ENCODE data around the gene CAMSAP1.

Gene CAMSAP1

DNA sequence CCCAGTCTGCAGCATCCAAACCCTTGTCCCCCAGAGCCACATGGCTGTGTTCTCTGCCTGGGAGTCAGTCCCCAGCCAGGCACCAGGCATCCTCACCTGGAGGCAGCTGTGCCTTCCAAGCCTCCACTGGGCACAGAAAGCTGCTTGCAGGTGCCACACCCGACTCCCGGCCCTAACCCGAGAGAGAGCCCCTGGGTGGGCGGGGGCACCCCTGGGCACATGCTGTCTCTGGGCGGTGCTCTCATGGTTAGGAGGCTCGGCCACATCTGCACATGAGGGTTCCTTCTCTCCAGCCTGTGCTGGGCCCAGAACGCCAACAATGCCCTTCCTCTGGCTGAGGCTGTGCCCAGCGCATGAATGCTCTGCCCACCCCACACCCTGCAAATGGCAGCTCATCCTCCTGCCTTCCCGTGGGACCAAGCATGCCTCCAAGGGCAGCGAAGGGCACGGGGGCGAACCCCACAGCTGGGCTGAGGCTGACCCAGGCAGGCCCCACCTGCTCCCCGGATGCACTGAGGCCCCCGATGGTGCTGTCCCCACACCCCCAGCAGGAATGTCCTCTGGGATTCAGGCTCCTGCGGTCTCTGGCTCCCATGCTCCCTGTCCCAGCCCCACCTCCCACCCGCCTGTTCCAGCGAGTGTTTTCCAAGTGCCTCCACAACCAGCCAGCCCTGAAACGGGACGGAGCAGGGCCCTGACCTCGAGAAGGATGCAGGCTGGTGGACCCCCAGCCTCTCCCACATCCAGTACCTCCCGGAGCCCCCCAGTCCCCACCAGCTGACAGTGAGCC lies 22.5 kb upstream of the CAMSAP1 start:
- Histone ChIP-seq H3K9me3 (no peaks in the 10 kb centered on the region), H3K4me1 (no peaks in the 10 kb centered on the region), H3K27me3 (ENCODE audit: low read depth) (no peaks in the 10 kb centered on the region), H3K36me3 (replicated peaks) (peaks cover 21% of the 10 kb centered on the region), H3K4me3 (no peak overlapping the region)
- in situ Hi-C loops (cut with MboI; ENCODE audit: low sequenced_read_pairs) = no loop called here
- DNase-seq (ENCODE audit: low spot score in 2 of 2) = no peak

GRCh38 chr9:135928731-135929655 lies 21.6 kb upstream of the CAMSAP1 start:
- in situ Hi-C loops (cut with MboI; ENCODE audit: low sequenced_read_pairs) = no loop called here
- no peak for DNase-seq (ENCODE audit: low spot score in 2 of 2)
- H3K4me3 ChIP-seq = no peak overlapping the region
- no peaks in the 10 kb centered on the region for H3K9me3 ChIP-seq
- peaks cover 21% of the 10 kb centered on the region for H3K36me3 ChIP-seq (replicated peaks)
- H3K27me3 ChIP-seq (ENCODE audit: low read depth) = no peaks in the 10 kb centered on the region
- no peaks in the 10 kb centered on the region for H3K4me1 ChIP-seq

DNA sequence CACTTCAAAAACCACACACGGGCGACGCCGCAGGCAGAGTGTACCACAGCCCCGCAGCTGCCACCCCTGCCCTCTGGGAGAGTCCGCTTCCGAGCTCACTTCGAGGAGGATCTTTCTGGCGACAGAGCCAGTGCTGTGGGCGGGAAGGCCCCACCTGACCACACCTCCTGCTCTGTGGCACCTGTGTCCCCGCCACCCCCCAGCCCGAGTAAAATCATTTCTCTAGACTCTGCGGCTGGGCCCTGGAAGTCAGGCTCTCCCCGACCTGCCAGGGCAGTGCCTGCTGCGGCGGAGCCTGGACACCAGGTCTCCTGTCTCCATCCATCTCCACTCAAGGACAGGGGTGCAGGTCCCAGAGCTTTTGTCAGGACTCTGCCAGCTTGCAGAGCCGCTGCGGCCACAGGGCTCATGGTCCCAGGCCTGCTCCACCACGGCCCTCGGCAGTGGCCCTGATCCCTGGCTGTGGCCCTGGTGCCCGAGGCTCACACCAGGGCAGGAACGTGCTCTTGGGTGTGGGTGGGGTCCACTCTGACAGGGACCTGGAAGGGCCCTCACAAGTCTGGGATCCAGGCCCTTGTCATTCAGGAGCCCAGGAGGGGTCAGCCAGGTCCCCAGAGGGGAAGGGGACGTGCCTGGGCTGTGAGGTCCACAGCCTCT lies 20.9 kb upstream of the CAMSAP1 start:
- Histone ChIP-seq H3K9me3 (no peaks in the 10 kb centered on the region), H3K4me3 (no peak overlapping the region), H3K36me3 (replicated peaks) (peaks cover 18% of the 10 kb centered on the region), H3K27me3 (ENCODE audit: low read depth) (no peaks in the 10 kb centered on the region), H3K4me1 (no peaks in the 10 kb centered on the region)
- no peak for DNase-seq (ENCODE audit: low spot score in 2 of 2)
- in situ Hi-C loops (cut with MboI; ENCODE audit: low sequenced_read_pairs) = no loop called here

DNA sequence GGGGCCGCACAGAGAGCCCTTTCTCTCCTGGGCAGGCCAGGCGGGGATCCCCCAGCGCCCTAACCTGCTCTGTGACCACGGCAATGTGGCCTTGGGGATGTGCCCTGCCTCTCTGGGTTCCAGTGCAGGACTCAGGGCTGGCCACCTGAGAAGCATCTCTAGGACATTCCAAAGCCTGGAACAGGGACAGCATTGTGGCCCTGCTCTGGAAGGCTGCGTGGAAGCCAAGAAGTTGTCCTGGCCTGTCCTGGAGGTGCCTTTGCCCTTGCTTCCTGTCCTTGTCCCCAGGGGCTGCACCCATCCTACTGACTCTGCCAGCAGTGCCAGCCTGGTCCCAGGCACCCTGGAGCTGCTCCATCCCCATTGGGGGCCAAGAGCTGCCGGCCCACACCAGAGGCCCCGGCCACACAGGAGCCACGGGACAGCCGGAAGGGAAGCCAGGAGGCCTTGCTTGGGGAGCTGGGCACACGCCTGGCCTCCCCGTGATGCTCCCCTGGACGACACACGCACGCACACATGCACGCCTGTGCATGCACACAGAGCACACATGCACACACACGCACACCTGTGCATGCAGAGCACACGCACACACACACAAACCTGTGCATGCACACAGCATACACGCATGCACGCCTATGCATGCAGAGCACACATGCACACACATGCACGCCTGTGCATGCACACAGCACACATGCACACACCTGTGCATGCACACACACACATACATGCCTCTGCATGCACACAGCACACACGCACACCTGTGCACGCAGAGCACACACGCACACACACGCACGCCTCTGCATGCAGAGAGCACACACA lies 20.1 kb upstream of the CAMSAP1 start:
- H3K36me3 ChIP-seq (replicated peaks) = peaks cover 10% of the 10 kb centered on the region
- in situ Hi-C loops (cut with MboI; ENCODE audit: low sequenced_read_pairs) = no loop called here
- DNase-seq (ENCODE audit: low spot score in 2 of 2) = no peak

GRCh38 chr9:135926402-135927194 lies 19.3 kb upstream of the CAMSAP1 start:
- Histone ChIP-seq H3K4me3 (no peak overlapping the region), H3K36me3 (replicated peaks) (peaks cover 7% of the 10 kb centered on the region; the same call in 1 of the 2 replicates), H3K4me1 (no peaks in the 10 kb centered on the region), H3K9me3 (no peaks in the 10 kb centered on the region), H3K27me3 (ENCODE audit: low read depth) (no peaks in the 10 kb centered on the region)
- DNase-seq (ENCODE audit: low spot score in 2 of 2) = no peak
- in situ Hi-C loops (cut with MboI; ENCODE audit: low sequenced_read_pairs) = no loop called here

More for the DNA sequence above, 20.1 kb upstream of the CAMSAP1 start:
- Histone ChIP-seq H3K4me3 (no peak overlapping the region), H3K9me3 (no peaks in the 10 kb centered on the region), H3K4me1 (no peaks in the 10 kb centered on the region), H3K27me3 (ENCODE audit: low read depth) (no peaks in the 10 kb centered on the region)

DNA sequence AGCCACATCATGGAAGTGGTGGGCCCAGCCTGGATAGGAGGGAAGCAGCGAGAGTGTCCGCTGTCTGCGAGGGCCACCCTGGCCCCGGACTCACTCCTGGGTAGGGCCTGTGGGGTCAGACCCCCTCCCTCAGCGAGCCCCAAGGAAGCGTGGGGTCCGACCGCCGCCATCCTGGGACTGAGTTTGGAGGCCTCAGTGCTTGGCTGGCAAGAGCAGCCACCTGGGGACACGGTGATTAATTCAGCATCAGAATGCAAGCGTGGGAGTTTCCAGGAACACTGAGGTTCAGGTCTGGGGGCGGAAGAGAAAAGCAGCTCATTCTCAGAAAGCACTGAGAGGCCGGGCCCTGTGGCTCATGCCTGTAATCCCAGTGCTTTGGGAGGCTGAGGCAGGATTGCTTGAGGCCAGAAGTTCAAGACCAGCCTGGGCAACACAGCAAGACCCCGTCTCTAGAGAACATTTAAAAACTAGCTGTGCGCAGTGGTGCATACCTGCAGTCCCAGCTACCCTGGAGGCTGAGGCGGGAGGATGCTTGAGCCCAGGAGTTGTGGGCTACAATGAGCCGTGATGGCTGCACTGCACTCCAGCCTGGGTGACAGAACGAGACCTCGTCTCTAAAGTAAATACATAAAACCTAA lies 18.3 kb upstream of the CAMSAP1 start:
- DNase-seq (ENCODE audit: low spot score in 2 of 2) = no peak
- Histone ChIP-seq H3K4me1 (no peaks in the 10 kb centered on the region), H3K4me3 (no peak overlapping the region), H3K9me3 (no peaks in the 10 kb centered on the region), H3K27me3 (ENCODE audit: low read depth) (no peaks in the 10 kb centered on the region), H3K36me3 (replicated peaks) (no peaks in the 10 kb centered on the region)
- in situ Hi-C loops (cut with MboI; ENCODE audit: low sequenced_read_pairs) = no loop called here

DNA sequence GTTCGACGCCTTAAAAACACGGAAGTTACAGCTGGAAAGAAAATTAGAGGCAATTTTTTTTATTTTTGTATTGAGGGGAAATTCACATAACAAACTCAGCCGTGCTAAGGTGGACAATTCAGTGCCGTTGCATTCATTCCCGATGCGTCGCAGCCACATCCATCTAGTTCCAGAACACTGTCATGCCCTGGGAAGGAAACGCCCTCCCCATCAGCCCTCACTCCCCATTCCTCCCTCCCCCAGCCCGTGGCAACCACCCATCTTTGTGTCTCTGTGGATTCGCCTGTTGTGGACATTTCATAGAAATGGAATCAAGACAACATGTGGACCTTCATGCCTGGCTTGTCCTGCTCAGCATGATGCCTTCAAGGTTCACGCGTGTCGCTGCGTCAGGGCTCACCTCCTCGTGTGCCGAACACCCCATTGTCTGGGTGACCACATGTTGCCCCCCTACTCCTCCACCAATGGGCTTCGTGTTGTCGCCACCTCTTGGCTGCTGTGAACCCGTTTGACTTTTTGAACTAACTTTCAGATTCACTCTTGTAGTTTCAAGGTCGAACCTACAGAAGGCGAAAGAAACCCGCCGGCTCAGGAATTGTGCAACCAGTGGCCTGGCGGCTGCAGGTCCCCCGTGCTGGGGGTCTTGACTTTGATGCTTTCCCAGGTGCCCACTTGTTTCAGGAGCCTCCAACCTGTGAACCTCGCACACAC lies 17.4 kb upstream of the CAMSAP1 start:
- in situ Hi-C loops (cut with MboI; ENCODE audit: low sequenced_read_pairs) = no loop called here
- no peaks in the 10 kb centered on the region for H3K9me3 ChIP-seq
- no peak for DNase-seq (ENCODE audit: low spot score in 2 of 2)

DNA sequence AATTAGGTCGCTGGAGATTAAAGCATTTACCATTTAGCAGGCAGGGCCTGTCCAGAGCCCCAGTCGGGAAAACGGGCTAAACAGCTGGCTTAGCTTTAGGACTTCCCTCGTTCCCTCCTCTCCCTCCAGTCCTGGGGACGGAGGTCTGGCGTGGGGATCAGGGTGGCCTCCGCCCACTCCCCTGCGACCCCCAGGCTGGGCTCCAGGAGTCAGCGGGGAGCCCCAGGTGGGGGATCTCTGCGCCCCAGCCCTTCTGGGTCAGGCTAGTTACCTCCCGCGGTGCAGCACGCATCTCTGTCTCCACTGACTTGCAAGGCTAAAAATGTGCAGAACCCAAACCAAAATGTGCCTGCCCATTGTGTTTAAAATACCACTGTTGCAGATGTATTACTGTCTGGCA lies 16.2 kb upstream of the CAMSAP1 start:
- H3K4me3 ChIP-seq = no peak overlapping the region
- in situ Hi-C loops (cut with MboI; ENCODE audit: low sequenced_read_pairs) = no loop called here
- no peaks in the 10 kb centered on the region for H3K4me1 ChIP-seq
- no peaks in the 10 kb centered on the region for H3K9me3 ChIP-seq
- no peak for DNase-seq (ENCODE audit: low spot score in 2 of 2)
- no peaks in the 10 kb centered on the region for H3K36me3 ChIP-seq (replicated peaks)
- H3K27me3 ChIP-seq (ENCODE audit: low read depth) = no peaks in the 10 kb centered on the region

More for the DNA sequence above, 17.4 kb upstream of the CAMSAP1 start:
- no peaks in the 10 kb centered on the region for H3K27me3 ChIP-seq (ENCODE audit: low read depth)
- H3K36me3 ChIP-seq (replicated peaks) = no peaks in the 10 kb centered on the region
- no peaks in the 10 kb centered on the region for H3K4me1 ChIP-seq
- no peak overlapping the region for H3K4me3 ChIP-seq

GRCh38 chr9:135921749-135922310 lies 14.5 kb upstream of the CAMSAP1 start:
- in situ Hi-C loops (cut with MboI; ENCODE audit: low sequenced_read_pairs) = no loop called here
- H3K27me3 ChIP-seq (ENCODE audit: low read depth) = no peaks in the 10 kb centered on the region
- no peaks in the 10 kb centered on the region; the same call in 1 of the 2 replicates for H3K36me3 ChIP-seq (replicated peaks)
- H3K9me3 ChIP-seq = peaks cover 10% of the 10 kb centered on the region
- H3K4me1 ChIP-seq = no peaks in the 10 kb centered on the region
- no peak for DNase-seq (ENCODE audit: low spot score in 2 of 2)
- no peak overlapping the region for H3K4me3 ChIP-seq

DNA sequence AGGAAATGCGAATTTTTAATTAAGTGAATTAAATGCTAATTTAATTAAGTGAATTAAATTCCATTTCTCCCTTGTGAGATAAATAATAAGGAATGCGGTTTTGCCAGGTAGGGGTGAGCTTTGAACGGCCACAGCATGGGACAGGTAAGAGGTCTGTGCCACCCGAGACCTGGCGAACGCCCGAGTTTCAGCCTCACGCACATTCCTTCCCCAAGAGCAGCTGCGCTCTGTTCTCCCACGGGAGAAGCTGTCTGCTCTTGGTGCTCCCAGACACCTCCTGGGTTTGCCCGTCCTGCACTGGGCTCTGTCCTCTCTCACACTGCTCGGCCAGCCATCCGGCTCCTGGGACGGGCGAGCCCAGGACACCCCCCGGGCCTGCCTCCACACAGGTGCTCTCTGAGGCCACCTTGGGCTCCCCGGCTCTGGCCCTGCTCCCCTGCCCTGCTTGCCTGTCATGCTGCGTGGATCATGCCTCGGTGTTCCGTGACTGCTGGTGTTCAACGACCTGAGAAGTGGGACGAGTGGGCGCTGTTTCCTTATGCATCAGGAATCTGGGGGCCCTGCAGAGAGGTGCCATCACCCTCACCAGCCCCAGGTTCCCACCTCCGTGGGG lies 13.7 kb upstream of the CAMSAP1 start:
- in situ Hi-C loops (cut with MboI; ENCODE audit: low sequenced_read_pairs) = no loop called here
- H3K27me3 ChIP-seq (ENCODE audit: low read depth) = no peaks in the 10 kb centered on the region

DNA sequence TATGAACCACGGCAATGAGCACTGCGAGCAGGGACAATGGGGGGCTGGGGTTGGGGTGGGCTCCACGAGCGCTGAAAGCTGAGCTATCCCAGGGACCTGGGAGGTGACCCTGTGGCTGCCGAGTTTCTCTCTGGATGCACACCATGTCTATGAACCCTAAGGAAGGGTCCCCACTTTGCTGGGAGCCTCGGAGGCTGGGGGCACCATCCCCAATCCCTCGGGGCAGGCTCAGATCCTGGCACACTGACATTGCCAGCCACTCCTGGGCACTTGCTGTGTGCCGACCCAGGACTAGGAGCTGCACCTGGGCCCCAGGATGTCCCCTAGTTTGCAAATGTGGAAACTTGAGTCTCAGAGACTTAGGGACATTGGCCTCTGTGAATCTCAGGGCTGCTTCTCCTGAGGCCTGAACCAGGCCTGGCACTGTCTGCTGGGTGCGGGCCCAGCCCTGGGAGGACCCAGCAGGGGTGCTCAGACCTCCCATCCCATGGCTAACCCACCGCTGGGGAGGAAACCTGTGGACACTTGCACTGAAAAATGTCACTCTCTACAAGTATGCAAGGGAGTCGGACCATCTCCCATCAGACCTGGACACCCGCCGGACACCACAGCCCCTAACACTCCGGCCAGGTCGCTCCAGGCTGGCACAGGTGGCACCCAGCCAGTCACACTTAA lies 13.0 kb upstream of the CAMSAP1 start:
- no peak for DNase-seq (ENCODE audit: low spot score in 2 of 2)
- Histone ChIP-seq H3K4me3 (no peak overlapping the region), H3K9me3 (peaks cover 23% of the 10 kb centered on the region), H3K36me3 (replicated peaks) (peaks cover 8% of the 10 kb centered on the region), H3K4me1 (no peaks in the 10 kb centered on the region), H3K27me3 (ENCODE audit: low read depth) (no peaks in the 10 kb centered on the region)
- in situ Hi-C loops (cut with MboI; ENCODE audit: low sequenced_read_pairs) = no loop called here

More for the DNA sequence above, 13.7 kb upstream of the CAMSAP1 start:
- H3K4me1 ChIP-seq = no peaks in the 10 kb centered on the region
- H3K36me3 ChIP-seq (replicated peaks) = peaks cover 2% of the 10 kb centered on the region; the same call in 1 of the 2 replicates
- no peak overlapping the region for H3K4me3 ChIP-seq
- DNase-seq (ENCODE audit: low spot score in 2 of 2) = no peak
- peaks cover 17% of the 10 kb centered on the region for H3K9me3 ChIP-seq

Data from HAP-1 (cell line).